HG02981 (cell line): Measurements from ENCODE around the gene GNPTG.
"Not testable (repeated sequence)": the region's sequence is repeated elsewhere in the genome, so short reads cannot be mapped to it uniquely, and the experiment has no call there.

ENCODE experiments used
- ATAC-seq: cut with Tn5 transposase; IDR thresholded peaks from one replicate; pipeline ENCODE4 v1.9.1; 2021; ENCODE audit warnings: mild to moderate bottlenecking, moderate library complexity; ENCODE audit not compliant: unreplicated experiment

Gene GNPTG

DNA sequence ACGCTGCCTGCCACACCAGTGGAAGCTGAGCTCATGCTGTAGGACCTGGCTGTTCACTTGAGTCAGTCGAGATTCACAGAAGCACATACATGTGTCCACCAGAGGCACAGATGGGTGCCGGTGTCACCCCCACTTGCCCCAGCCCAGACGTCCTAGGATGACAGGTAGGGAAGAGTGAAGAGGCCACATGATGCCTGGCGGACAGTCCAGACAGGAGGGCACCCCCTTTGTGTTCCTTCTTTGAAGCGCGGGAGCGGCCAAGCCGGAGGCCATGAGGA is 33.5 kb upstream of the GNPTG start:
- ATAC-seq, result no peak

DNA sequence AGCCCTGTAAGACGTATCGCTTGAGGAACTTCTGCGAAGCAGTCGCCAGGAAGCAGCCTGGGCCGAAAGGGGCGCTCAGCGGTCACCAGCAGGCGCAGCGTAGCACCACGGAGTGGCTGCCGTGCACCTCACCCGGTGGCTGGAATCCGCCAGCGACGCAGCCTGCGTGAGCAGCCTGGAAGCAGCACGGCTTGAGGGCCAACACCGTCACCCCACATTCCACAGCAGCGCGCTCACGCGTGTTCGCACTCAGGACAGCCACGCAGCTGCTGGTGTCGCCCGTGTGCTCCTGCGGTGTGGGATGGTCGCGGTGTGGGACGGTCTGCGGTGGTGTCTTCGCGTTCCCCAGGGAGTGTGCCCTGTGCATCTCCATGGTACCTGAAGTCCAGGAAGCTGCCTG is 32.7 kb upstream of the GNPTG start:
- no peak for ATAC-seq

DNA sequence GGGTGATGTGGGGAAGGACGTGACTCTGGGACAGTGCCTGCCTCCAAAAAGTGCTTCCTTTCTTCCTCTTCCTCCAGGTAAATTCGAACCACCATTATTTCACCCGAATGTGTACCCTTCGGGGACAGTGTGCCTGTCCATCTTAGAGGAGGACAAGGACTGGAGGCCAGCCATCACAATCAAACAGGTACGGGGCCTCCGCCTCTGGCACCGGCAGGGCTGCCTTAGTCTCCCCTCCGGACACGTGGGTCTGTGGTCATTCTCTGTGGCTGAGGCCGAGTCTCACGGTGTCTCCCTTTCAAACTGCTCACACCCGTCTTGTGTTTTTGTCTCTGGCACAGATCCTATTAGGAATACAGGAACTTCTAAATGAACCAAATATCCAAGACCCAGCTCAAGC is 31.6 kb upstream of the GNPTG start:
- no peak for ATAC-seq

DNA sequence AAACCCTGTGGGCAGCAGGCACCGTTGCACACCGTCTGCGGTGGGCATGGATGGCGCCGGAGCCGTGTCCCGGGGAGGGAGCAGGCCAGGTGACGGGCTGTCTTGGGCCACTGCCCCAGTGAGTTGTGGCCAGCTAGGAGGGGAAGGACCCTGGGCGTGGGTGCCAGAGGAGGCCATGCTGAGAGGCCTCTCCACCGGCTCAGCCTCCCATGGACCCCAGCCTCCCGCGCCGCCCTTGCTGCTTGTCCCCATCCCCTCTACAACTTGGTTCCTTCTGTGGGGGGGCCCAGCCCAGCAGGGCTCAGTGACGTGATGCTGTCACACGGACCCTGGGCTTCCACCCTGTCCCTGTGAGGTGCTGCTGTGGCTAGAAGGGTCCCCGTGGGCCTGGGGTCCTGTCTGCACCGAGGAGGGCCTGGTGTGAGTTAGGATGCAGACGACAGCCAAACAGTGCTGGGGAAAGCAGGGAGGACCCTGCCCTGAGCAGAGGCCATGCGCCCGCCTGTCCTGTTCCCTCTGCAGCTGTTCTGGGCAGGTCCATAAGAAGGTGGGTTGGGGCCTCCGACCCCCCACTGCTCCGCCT is 31.0 kb upstream of the GNPTG start:
- ATAC-seq, result no peak

- no peak for ATAC-seq
Measured at GRCh38 chr16:1322407-1322806, 29.3 kb upstream of the GNPTG start.

- ATAC-seq, result no peak
Measured at GRCh38 chr16:1323296-1324239, 28.2 kb upstream of the GNPTG start.

DNA sequence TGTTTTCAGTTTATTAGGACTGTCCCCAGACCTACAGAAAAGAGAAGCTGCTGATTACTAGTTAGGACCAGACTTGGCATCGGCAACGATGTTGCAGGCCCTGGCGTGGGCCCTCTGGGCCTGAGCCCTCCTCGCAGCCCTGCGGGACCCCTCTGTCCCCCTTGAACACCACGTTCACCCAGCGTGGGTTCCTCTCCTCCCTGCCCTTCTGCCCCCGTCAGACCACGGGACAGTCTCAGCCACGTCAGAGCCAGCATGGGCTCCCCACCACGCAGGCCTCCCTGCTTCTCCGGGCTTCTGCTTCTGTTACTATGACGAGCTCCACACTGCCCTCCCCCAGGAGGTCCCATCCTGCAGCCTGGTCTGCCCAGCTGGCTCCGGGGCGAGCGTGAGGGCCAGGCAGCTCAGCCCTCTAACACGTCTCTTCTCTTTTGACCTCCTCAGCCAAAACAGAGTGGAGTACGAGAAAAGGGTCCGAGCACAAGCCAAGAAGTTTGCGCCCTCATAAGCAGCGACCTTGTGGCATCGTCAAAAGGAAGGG is 27.4 kb upstream of the GNPTG start:
- ATAC-seq, result no peak

GRCh38 chr16:1325261-1325660 is 26.5 kb upstream of the GNPTG start:
- ATAC-seq, result no peak

DNA sequence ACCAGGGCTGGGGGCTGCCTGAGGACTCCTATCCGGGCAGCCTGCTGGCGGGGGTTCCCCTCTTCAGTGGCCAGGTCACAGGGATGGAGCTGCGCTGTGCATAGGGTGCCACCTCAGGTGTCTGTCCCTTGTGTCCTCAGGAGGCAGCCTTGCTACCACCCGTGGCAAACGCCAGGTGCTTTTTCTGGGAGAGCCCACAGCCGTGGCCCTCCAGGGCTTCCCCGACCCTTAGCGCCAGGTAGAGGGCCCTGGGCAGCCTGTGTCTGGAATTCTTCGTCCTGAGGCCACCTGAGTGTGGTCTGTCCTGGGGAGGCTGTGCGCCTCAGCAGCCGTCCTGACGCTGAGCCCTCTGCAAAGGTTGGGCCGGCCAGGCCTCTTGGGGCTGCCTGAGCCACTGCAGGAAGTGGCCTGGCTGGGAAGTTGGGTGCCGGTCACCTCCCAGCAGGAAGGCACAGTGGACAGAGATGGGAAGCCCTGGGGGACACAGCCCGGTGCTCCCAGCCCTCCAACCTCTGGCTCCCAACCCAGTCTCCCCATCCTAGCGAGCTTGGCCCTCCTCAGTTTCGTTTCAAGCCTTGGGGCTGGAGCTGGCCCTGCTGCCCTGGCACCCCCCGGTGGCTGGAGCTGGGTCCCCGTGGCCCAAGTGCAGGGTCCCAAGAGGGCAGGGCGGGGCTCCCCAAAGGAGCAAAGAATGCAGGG is 25.9 kb upstream of the GNPTG start:
- ATAC-seq, result no peak

- ATAC-seq, result no peak
Measured at GRCh38 chr16:1326391-1326790, 25.3 kb upstream of the GNPTG start.

- no peak for ATAC-seq
Measured at GRCh38 chr16:1326946-1327618, 24.6 kb upstream of the GNPTG start.

- ATAC-seq, result no peak
Measured at GRCh38 chr16:1327619-1327947, 24.1 kb upstream of the GNPTG start.

- ATAC-seq, result not testable (repeated sequence)
Measured at GRCh38 chr16:1328136-1328535, 23.6 kb upstream of the GNPTG start.

- not testable (repeated sequence) for ATAC-seq
Measured at GRCh38 chr16:1328961-1329360, 22.8 kb upstream of the GNPTG start.

GRCh38 chr16:1330260-1330914 is 21.3 kb upstream of the GNPTG start:
- no peak for ATAC-seq

- ATAC-seq, result no peak
Measured at GRCh38 chr16:1330931-1331711, 20.6 kb upstream of the GNPTG start.

DNA sequence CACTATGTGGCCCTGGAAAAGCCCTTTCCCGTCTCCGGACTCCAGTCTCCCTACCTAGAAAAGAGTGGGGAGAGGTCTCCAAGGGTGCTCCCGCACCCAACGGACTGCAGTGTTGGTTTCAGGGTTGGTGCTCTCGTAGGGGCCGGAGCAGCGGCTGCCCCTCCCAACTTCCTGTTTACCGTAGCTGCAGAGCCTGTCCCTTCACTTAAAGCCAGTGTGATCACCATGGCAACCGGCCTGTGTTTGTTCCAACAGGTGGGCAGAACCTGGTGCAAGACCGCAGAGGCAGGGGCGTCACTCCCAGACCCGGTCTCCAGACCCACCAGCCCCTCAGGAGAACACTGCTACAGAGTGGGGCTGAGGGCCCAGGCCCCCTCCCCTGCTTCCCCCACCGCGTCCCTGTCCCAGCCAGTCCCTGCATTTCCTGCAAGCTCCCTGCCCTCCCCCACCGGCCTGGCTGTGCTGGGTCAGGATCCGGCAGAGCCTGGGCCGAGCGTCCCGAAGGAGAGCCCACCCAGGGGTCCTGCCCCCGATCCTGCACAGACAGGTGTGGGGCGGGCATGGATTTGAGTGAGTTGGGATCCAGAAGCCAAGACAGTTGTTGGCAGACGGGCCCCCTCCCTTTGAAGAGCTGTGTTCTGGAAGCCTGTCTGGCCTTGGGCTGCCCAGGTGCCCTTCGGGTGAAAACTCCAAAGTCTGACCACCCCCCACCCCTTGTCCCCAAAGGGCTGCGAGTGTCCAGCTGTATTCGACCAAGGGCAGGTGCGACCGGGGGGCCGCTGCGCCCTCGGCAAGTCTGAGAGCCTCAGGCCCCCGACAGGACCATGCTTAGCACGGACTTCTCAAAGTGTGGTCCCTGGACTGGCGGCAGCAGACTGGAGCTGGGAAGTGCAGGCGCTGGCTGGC is 19.8 kb upstream of the GNPTG start:
- ATAC-seq, result peak; percentile 63

- no peak for ATAC-seq
Measured at GRCh38 chr16:1332618-1333148, 19.0 kb upstream of the GNPTG start.
